ENCODE results near the gene WDFY3.
A peak's percentile ranks its signal among the peaks of the same experiment; 100 is the strongest.

The WDFY3 gene

DNA sequence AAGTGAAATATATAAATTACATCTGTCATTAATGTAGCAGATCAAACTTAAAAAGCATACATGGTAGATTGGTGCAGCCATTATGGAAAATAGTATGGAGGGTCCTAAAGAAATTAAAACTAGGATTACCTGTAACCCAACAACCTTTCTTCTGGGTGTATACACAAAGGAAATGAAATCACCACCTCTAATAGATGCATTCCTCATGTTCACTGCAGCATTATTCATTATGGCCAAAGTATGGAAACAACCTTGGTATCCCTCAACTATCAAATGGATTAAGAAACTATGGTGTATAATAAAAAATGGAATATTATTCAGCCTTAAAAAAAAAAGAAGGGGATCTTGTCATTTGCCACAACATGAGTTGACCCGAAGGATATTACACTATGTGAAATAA is 13.7 kb downstream of the WDFY3 start:
- DNase-seq (ENCODE audit: low read depth, low spot score): no peak
- no peak overlapping the region for H3K4me3 ChIP-seq (ENCODE audit: low read depth, low read length)
- in situ Hi-C loops (cut with HindIII; ENCODE audit: low sequenced_read_pairs): no loop called here
- TF ChIP-seq, protein P1, sequence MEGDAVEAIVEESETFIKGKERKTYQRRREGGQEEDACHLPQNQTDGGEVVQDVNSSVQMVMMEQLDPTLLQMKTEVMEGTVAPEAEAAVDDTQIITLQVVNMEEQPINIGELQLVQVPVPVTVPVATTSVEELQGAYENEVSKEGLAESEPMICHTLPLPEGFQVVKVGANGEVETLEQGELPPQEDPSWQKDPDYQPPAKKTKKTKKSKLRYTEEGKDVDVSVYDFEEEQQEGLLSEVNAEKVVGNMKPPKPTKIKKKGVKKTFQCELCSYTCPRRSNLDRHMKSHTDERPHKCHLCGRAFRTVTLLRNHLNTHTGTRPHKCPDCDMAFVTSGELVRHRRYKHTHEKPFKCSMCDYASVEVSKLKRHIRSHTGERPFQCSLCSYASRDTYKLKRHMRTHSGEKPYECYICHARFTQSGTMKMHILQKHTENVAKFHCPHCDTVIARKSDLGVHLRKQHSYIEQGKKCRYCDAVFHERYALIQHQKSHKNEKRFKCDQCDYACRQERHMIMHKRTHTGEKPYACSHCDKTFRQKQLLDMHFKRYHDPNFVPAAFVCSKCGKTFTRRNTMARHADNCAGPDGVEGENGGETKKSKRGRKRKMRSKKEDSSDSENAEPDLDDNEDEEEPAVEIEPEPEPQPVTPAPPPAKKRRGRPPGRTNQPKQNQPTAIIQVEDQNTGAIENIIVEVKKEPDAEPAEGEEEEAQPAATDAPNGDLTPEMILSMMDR (IDR thresholded peaks at IDR 0.05; ENCODE audit: low read depth, low read length): no peak

DNA sequence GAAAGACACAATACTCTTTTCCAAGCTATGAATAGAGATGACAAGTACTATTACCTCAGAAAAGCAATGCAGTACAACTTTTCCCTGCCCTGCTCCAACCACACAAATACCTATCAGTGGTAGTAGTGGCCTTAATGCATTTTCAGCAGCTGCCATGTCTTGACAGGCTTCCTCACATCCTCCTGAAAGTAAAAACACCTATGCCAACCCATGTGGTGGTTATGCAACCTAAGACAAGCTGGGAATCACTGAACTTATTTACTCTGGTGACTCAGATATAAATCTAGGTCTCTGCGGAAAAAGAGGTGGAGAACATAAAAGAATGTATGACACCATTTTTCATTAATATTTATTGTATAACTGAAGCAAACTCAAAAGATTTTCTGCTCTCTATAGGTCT is 14.5 kb downstream of the WDFY3 start:
- H3K4me3 ChIP-seq (ENCODE audit: low read depth, low read length): no peak overlapping the region
- in situ Hi-C loops (cut with HindIII; ENCODE audit: low sequenced_read_pairs): no loop called here
- TF ChIP-seq, protein P1 (IDR thresholded peaks at IDR 0.05; ENCODE audit: low read depth, low read length): no peak
- DNase-seq (ENCODE audit: low read depth, low spot score): peak; percentile 61

DNA sequence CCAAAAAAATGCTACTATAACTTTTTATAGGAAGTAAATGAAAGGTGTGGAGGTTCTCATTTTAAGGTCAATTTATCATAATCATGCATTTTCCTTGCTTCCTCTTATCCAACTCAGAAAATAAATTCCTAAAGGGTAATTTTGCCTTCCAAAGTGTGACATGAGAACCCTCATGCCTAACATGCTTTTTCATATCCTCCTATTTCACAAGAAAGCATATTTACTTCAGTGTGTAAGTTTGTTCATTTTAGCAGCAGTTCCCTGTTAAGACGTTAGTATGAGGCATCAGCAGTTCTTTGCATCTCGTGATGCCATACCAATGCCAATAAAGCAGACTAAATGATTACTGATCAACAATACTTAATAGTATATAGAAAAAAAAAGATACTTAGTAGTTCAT is 18.4 kb downstream of the WDFY3 start:
- in situ Hi-C loops (cut with HindIII; ENCODE audit: low sequenced_read_pairs): no loop called here
- TF ChIP-seq, protein P1 (IDR thresholded peaks at IDR 0.05; ENCODE audit: low read depth, low read length): no peak
- no peak for DNase-seq (ENCODE audit: low read depth, low spot score)

DNA sequence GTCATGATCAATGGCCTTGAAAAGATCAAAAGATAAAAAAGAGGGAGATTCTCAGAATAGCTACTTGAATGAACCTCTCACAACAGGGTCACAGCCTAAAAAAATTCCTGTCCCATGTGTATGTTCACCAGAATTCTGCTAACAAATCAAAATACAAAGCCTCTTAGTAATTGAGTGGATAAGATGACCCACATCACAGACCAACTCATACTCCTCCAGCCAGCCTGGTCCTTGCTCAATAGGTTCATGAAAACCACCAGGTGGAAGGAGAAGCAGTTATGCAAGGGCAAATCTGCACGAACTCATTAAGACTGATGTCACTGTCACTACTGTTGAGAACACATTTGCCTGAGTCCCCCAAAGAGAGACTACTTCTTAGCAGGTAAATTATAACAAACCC is 21.5 kb downstream of the WDFY3 start:
- no peak for DNase-seq (ENCODE audit: low read depth, low spot score)
- no peak overlapping the region for H3K4me3 ChIP-seq (ENCODE audit: low read depth, low read length)
- in situ Hi-C loops (cut with HindIII; ENCODE audit: low sequenced_read_pairs): no loop called here
- TF ChIP-seq, protein P1 (IDR thresholded peaks at IDR 0.05; ENCODE audit: low read depth, low read length): no peak

More for the DNA sequence above, 18.4 kb downstream of the WDFY3 start:
- no peak overlapping the region for H3K4me3 ChIP-seq (ENCODE audit: low read depth, low read length)

DNA sequence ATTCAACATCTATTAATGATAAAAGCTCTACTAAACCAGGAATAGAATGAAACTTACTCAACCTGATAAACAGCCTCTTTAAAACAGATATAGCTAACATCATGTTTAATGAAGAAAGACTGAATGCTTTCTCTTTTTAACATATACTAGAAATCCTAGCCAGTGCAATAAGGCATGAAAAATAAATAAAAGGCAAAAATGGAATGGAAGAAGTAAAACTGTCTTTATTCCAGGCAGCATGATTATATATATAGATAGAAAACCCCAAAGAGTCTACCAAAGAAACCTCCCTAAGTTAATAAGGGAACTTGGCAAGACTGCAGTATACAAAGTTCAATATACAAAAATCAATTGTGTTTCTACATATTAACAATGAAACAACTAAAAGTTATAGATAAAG is 25.5 kb downstream of the WDFY3 start:
- DNase-seq (ENCODE audit: low read depth, low spot score): no peak
- in situ Hi-C loops (cut with HindIII; ENCODE audit: low sequenced_read_pairs): no loop called here
- TF ChIP-seq, protein P1 (IDR thresholded peaks at IDR 0.05; ENCODE audit: low read depth, low read length): no peak
- no peak overlapping the region for H3K4me3 ChIP-seq (ENCODE audit: low read depth, low read length)

DNA sequence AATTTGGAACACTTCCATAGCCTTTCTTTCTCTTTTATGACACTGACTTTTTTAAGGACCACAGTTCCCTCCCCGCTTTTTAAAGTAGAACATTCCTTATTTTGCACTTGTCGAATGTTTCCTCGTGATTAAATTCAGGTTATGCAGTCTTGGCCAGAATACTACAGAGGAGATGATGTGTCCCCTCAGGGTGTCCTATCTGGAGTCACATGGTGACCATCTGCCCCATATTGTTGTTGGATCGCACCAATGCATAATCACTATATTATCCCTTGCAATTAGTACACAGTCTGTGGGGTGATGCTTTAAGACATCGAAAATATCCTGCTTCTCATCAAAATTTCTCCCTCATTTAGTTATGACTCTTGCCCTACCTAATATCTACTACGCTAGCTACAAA is 27.4 kb downstream of the WDFY3 start:
- in situ Hi-C loops (cut with HindIII; ENCODE audit: low sequenced_read_pairs): no loop called here
- no peak overlapping the region for H3K4me3 ChIP-seq (ENCODE audit: low read depth, low read length)

More for the DNA sequence above, 27.4 kb downstream of the WDFY3 start:
- TF ChIP-seq, protein P1 (IDR thresholded peaks at IDR 0.05; ENCODE audit: low read depth, low read length): no peak
- no peak for DNase-seq (ENCODE audit: low read depth, low spot score)
